NCI-H146 treated with DMSO at 0.1 percent for 48 hours (cell line): Measurements from ENCODE around the gene VPS39.
"Not testable (repeated sequence)": the region's sequence is repeated elsewhere in the genome, so short reads cannot be mapped to it uniquely, and the experiment has no call there.

Experiments
- DNase-seq: peaks from one replicate; lab custom pipeline; 2025; ENCODE audit not compliant: unreplicated experiment; lab: John Stamatoyannopoulos, UW

The VPS39 gene, protein sequence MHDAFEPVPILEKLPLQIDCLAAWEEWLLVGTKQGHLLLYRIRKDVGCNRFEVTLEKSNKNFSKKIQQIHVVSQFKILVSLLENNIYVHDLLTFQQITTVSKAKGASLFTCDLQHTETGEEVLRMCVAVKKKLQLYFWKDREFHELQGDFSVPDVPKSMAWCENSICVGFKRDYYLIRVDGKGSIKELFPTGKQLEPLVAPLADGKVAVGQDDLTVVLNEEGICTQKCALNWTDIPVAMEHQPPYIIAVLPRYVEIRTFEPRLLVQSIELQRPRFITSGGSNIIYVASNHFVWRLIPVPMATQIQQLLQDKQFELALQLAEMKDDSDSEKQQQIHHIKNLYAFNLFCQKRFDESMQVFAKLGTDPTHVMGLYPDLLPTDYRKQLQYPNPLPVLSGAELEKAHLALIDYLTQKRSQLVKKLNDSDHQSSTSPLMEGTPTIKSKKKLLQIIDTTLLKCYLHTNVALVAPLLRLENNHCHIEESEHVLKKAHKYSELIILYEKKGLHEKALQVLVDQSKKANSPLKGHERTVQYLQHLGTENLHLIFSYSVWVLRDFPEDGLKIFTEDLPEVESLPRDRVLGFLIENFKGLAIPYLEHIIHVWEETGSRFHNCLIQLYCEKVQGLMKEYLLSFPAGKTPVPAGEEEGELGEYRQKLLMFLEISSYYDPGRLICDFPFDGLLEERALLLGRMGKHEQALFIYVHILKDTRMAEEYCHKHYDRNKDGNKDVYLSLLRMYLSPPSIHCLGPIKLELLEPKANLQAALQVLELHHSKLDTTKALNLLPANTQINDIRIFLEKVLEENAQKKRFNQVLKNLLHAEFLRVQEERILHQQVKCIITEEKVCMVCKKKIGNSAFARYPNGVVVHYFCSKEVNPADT

DNA sequence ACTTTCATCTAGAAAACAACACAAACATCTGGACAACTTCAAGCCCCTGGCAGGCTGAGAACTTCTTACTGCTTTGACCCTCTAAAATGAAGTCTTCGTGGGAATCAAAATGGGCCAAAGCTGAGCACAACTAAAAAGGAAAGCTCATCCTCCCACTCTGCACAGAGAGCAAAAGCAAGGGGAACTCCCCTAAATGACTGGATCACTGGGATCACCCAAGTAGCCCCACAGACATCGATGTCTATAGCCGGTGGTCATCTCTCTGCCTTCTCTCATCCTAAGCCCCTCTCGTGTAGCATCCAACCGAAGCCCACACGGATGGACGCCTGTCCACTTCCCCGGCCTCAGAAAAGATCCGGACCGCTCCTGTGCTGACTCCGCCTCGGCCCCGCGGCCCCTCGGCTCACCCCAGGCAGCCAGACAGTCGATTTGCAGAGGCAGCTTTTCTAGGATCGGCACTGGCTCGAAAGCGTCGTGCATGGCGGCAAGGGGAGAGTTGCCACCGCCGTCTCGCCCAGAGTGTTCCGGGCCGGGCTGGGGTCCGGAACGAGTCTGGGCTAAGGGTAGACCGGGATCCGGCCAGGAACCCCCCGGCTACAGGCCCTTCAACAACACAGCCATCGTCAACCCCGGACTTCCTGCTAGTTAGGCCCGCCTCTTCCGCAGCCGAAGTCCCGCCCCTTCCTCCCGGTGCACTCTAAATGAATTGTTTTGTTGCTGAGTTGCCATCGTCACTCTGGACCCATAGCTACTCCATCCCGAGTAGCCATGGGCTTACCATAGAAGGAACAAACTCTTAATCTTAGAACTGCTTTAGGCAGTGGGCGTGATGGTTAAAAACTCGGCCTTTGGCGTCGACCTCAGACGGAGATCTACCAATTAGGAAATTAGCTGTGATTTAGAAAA, at the start of gene VPS39:
TSS of gene VPS39 (minus strand) at position 631 of the 906 bp plus-strand sequence. CDS start at position 480, 151 bp downstream.
- peak; percentile 22 for DNase-seq

DNA sequence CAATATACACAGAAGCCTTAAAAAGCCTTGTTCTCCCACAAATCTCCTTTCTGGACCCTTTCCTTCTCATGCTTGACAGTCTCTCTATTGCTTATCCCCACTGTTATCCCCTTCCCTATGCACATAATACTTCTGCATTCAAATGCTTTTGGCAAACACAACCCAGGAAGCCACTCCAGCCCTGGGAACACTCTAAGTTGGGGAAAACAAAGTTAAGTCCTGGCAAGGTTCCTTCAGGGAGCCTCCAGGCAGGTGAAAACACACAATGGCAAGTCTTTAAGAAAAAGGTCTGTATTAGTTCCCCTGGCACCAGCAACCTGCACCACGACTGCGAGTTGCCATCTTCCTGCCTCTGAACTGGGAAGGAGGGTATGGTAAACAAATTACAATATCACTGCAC, 45.2 kb upstream of the VPS39 start:
- no peak for DNase-seq

DNA sequence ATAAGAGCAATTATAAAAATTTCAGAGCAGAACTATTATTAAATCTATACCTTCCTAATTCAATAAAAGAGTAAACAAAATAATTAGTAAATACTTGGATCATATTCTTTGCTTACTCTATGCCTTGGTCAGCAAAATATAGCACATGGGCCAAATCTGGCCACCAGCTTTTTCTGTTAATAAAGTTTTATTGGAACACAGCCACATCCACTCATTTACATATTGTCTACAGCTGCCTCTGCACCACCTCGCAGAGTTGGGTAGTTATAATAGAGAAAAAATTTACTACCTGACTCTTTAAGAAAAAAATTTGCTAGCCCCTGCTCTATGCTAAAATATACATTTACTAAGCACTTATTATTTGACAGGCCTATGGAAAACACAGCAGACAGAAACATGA, 32.7 kb upstream of the VPS39 start:
- DNase-seq, result no peak

GRCh38 chr15:42239528-42240182, 31.6 kb upstream of the VPS39 start:
- DNase-seq, result no peak

DNA sequence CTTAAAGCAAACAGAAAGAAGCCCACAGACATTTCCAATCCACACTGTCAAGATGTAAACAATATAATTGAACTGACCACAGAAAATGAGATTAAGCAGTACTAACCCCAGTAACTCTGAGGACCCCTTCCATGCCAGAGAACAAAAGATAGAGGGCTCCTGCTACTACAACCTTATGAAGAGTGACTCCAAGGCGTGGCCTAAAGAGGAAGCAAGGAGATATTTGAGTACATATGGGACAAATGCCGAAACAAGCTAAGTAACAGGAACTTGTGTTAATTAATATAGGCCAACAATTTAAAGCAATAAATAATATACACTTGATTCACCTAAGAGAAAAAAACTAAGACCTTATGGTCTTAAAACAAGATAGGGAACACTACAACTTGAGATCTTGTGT, 25.0 kb upstream of the VPS39 start:
- DNase-seq, result no peak

DNA sequence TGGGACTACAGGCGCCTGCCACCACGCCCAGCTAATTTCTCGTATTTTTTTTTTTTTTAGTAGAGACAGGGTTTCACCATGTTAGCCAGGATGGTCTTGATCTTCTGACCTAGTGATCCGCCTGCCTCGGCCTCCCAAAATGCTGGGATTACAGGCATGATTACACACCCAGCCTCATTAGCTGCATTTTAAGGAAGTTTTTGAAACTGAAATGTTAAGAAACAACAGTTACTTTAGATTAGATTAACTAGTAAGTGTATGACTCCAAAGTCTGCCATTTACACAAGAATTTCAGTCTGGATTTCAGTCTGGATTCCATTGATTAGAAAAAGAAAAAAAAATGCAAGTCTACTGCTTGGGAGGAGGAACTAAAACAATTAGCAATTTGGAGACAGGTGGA, 24.5 kb upstream of the VPS39 start:
- DNase-seq, result no peak

GRCh38 chr15:42231088-42231487, 23.0 kb upstream of the VPS39 start:
- DNase-seq, result no peak

DNA sequence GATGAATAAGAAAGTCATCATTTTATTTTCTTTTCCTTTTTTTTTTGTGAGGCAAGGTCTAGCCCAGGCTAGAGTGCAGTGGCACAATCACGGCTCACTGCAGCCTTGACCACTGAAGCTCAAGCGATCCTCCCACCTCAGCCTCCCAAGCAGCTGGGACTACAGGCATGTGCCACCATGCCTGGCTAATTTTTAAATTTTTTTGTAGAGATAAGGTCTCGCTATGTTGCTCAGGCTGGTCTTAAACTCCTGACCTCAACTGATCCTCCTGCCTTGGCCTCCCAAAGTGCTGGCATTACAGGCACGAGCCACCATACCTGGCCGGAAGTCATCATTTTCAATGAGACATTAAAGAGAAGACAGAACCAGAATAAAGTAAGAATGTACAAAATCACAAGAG, 20.9 kb upstream of the VPS39 start:
- DNase-seq, result not testable (repeated sequence)

GRCh38 chr15:42228036-42228435, 19.9 kb upstream of the VPS39 start:
- DNase-seq, result no peak

GRCh38 chr15:42226648-42227047, 18.5 kb upstream of the VPS39 start:
- DNase-seq, result no peak

- DNase-seq, result no peak
Measured at GRCh38 chr15:42220216-42220615, 12.1 kb upstream of the VPS39 start.

GRCh38 chr15:42218953-42219592, 11.0 kb upstream of the VPS39 start:
- no peak for DNase-seq

DNA sequence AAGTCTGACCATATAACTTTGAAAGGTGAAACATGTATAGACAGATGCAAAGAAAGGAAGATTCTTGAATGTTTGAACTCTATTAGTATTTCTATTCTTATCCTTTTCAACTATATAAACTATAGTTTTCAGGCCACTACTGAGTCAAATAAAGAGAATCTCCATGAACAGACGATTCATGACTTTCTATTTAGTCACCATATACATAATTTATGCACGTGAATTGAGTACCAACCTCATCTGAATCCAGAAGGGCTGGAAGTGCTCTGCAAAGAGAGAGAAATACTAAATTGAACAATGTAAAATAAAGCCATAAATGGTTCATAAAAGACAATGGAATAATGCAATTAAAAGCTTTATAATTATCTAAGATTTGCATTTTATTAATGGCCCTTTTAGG, 9.5 kb upstream of the VPS39 start:
- DNase-seq, result no peak

- DNase-seq, result no peak
Measured at GRCh38 chr15:42215913-42216829, 8.1 kb upstream of the VPS39 start.

- no peak for DNase-seq
Measured at GRCh38 chr15:42214600-42214999, 6.5 kb upstream of the VPS39 start.

DNA sequence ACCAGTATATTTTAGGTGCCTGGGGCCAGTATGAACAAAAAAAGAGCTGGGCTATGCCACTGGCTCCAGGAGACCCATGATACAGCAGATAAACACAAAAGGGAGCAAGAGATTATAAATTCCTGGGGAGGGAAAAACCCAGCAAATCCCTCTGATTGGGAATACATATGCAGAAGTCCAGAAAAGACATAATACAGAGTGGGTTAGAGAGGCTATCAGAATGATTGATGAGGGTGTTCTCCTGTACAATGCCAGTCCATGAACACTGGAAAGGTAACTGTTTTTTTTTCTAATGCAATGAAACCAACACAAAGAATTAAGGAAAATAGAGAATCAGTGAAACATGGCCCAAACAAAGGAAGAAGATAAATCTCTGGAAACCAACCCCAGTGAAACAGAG, 5.4 kb upstream of the VPS39 start:
- DNase-seq, result no peak

DNA sequence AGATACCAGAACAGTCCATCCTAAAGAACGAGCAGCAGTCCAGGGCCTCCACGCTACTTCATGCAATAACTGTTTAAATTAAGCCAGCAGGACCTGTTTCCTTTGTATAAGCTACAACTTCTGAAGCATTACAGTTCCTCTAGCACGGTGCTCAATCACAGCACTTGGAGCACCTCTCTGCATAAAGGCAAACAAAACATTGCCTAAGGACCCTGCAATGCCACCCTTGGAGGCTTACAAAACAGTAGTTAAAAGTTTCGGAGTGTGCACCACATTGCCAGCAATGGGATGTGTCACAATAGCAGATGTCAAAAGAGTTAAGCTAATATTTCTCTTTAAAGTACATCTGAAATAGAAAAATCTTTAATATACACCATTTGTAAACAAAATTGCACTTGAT, 2.6 kb upstream of the VPS39 start:
- DNase-seq, result no peak

- DNase-seq, result no peak
Measured at GRCh38 chr15:42206406-42206805, 1.7 kb downstream of the VPS39 start.

GRCh38 chr15:42203891-42204290, 4.2 kb downstream of the VPS39 start:
- no peak for DNase-seq
